ENCODE results near the gene LRP1. TPM values are rescaled to one million over a fixed set of nuclear protein-coding genes. Genes with fewer than 3 reads are reported as not detected.

Gene LRP1
- total and polyA plus RNA-seq, 8 donors, result 12.2 to 89.4 (median 24.1) TPM

- FAIRE-seq (no peak), DNase-seq (no peak), ATAC-seq (no peak)
- H3K36me3 ChIP-seq, result no peaks in the 10 kb centered on the region
- H3K9me3 ChIP-seq, result no peaks in the 10 kb centered on the region
- no peaks in the 10 kb centered on the region for H3K27me3 ChIP-seq
- 83 to 87% methylated on average over 34 of the region's 34 CpGs for WGBS, 2 donors
- intact Hi-C loops (cut with DNase I), result no loop called here
- no peak overlapping the region for H3K4me3 ChIP-seq
- H3K4me1 ChIP-seq, result no peaks in the 10 kb centered on the region
- no peak for TF ChIP-seq CTCF (IDR thresholded peaks at IDR 0.05)
- H3K27ac ChIP-seq, result no peak overlapping the region
Observed at GRCh38 chr12:57195611-57196371, 67.5 kb downstream of the LRP1 start.

GRCh38 chr12:57196439-57196838 lies 68.2 kb downstream of the LRP1 start:
- H3K4me3 ChIP-seq, result no peak overlapping the region
- FAIRE-seq (no peak), DNase-seq (no peak), ATAC-seq (peak in 1 of 4 donors; percentile 18)
- no peaks in the 10 kb centered on the region for H3K27me3 ChIP-seq
- H3K27ac ChIP-seq, result no peak overlapping the region
- no peaks in the 10 kb centered on the region for H3K36me3 ChIP-seq
- no peaks in the 10 kb centered on the region for H3K4me1 ChIP-seq
- 59 to 75% methylated on average over 4 of the region's 4 CpGs for WGBS, 2 donors
- intact Hi-C loops (cut with DNase I), result no loop called here
- TF ChIP-seq CTCF (IDR thresholded peaks at IDR 0.05), result no peak
- H3K9me3 ChIP-seq, result no peaks in the 10 kb centered on the region

- Histone ChIP-seq H3K27ac (no peak overlapping the region), H3K36me3 (no peaks in the 10 kb centered on the region), H3K4me3 (no peak overlapping the region), H3K27me3 (no peaks in the 10 kb centered on the region), H3K9me3 (no peaks in the 10 kb centered on the region), H3K4me1 (no peaks in the 10 kb centered on the region)
- WGBS, 2 donors, result 85 to 90% methylated on average over 22 of the region's 22 CpGs
- intact Hi-C loops (cut with DNase I), result no loop called here
- TF ChIP-seq CTCF (IDR thresholded peaks at IDR 0.05), result no peak
- FAIRE-seq (no peak), DNase-seq (no peak), ATAC-seq (no peak)
Observed at GRCh38 chr12:57196956-57197355, 68.7 kb downstream of the LRP1 start.

- Histone ChIP-seq H3K4me3 (no peak overlapping the region), H3K27me3 (no peaks in the 10 kb centered on the region), H3K36me3 (no peaks in the 10 kb centered on the region), H3K9me3 (no peaks in the 10 kb centered on the region), H3K27ac (no peak overlapping the region), H3K4me1 (no peaks in the 10 kb centered on the region)
- no peak for TF ChIP-seq CTCF (IDR thresholded peaks at IDR 0.05)
- 91 to 95% methylated on average over 17 of the region's 17 CpGs for WGBS, 2 donors
- intact Hi-C loops (cut with DNase I), result no loop called here
- DNase-seq (no peak), ATAC-seq (no peak), FAIRE-seq (no peak)
Observed at GRCh38 chr12:57198329-57198728, 70.0 kb downstream of the LRP1 start.

GRCh38 chr12:57199191-57199590 lies 70.9 kb downstream of the LRP1 start:
- intact Hi-C loops (cut with DNase I), result no loop called here
- Histone ChIP-seq H3K4me3 (no peak overlapping the region), H3K36me3 (no peaks in the 10 kb centered on the region), H3K9me3 (no peaks in the 10 kb centered on the region), H3K4me1 (no peaks in the 10 kb centered on the region), H3K27ac (no peak overlapping the region), H3K27me3 (no peaks in the 10 kb centered on the region)
- TF ChIP-seq CTCF (IDR thresholded peaks at IDR 0.05), result no peak
- no peak for ATAC-seq
- WGBS, 2 donors, result 83% methylated on average over 15 of the region's 15 CpGs
- no peak for DNase-seq
- no peak for FAIRE-seq

All from pancreas (tissue), 10 donors.